KOPT-K1 (cell line): ENCODE measurements around the gene ITGA11.

Experiments
- H3K27ac ChIP-seq: fragments of 200-600 bp; sonication (generic); 2 replicates; pipeline ENCODE4 v1.5.1; 2016; ENCODE audit warnings: antibody characterized with exemption, mild to moderate bottlenecking, low read depth, low read length; ENCODE audit not compliant: poor library complexity, severe bottlenecking
- H3K36me3 ChIP-seq: fragments of 200-600 bp; sonication (generic); 2 replicates; pipeline ENCODE4 v1.5.1; 2017; ENCODE audit warnings: antibody characterized with exemption, mild to moderate bottlenecking, low read length, moderate library complexity; ENCODE audit not compliant: insufficient read depth
- H3K9me3 ChIP-seq: fragments of 200-600 bp; sonication (generic); 2 replicates; pipeline ENCODE4 v1.5.1; 2017; ENCODE audit warnings: antibody characterized with exemption, low read length, mild to moderate bottlenecking; ENCODE audit not compliant: insufficient read depth, poor library complexity, severe bottlenecking

The ITGA11 gene

GRCh38 chr15:68412218-68412617 is 19.7 kb downstream of the ITGA11 start:
- Histone ChIP-seq H3K36me3 (no peaks in the 10 kb centered on the region), H3K9me3 (no peaks in the 10 kb centered on the region), H3K27ac (no peak overlapping the region)

- Histone ChIP-seq H3K27ac (no peak overlapping the region), H3K9me3 (no peaks in the 10 kb centered on the region), H3K36me3 (no peaks in the 10 kb centered on the region)
These were observed 20.2 kb downstream of the ITGA11 start for GRCh38 chr15:68411735-68412134.

- Histone ChIP-seq H3K9me3 (no peaks in the 10 kb centered on the region), H3K36me3 (no peaks in the 10 kb centered on the region), H3K27ac (no peak overlapping the region)
These were observed 20.7 kb downstream of the ITGA11 start for GRCh38 chr15:68411343-68411675.

- Histone ChIP-seq H3K27ac (no peak overlapping the region), H3K36me3 (no peaks in the 10 kb centered on the region), H3K9me3 (no peaks in the 10 kb centered on the region)
These were observed 21.3 kb downstream of the ITGA11 start for GRCh38 chr15:68410466-68411342.

- no peaks in the 10 kb centered on the region for H3K9me3 ChIP-seq
- H3K36me3 ChIP-seq, result no peaks in the 10 kb centered on the region
- H3K27ac ChIP-seq, result no peak overlapping the region
These were observed 22.1 kb downstream of the ITGA11 start for GRCh38 chr15:68409736-68410370.

GRCh38 chr15:68408971-68409370 is 23.0 kb downstream of the ITGA11 start:
- no peak overlapping the region for H3K27ac ChIP-seq
- H3K36me3 ChIP-seq, result no peaks in the 10 kb centered on the region

GRCh38 chr15:68407886-68408881 is 23.8 kb downstream of the ITGA11 start:
- Histone ChIP-seq H3K27ac (no peak overlapping the region), H3K36me3 (no peaks in the 10 kb centered on the region), H3K9me3 (no peaks in the 10 kb centered on the region)

More at GRCh38 chr15:68408971-68409370, 23.0 kb downstream of the ITGA11 start:
- no peaks in the 10 kb centered on the region for H3K9me3 ChIP-seq

- Histone ChIP-seq H3K9me3 (no peaks in the 10 kb centered on the region), H3K27ac (no peak overlapping the region), H3K36me3 (no peaks in the 10 kb centered on the region)
These were observed 24.6 kb downstream of the ITGA11 start for GRCh38 chr15:68407141-68407885.

- no peaks in the 10 kb centered on the region for H3K9me3 ChIP-seq
- no peak overlapping the region for H3K27ac ChIP-seq
- no peaks in the 10 kb centered on the region for H3K36me3 ChIP-seq
These were observed 26.3 kb downstream of the ITGA11 start for GRCh38 chr15:68405378-68406250.

- H3K36me3 ChIP-seq, result no peaks in the 10 kb centered on the region
- H3K9me3 ChIP-seq, result no peaks in the 10 kb centered on the region
- H3K27ac ChIP-seq, result no peak overlapping the region
These were observed 27.7 kb downstream of the ITGA11 start for GRCh38 chr15:68404056-68404798.

- Histone ChIP-seq H3K9me3 (no peaks in the 10 kb centered on the region), H3K36me3 (no peaks in the 10 kb centered on the region), H3K27ac (no peak overlapping the region)
These were observed 28.6 kb downstream of the ITGA11 start for GRCh38 chr15:68403161-68403941.

- H3K9me3 ChIP-seq, result no peaks in the 10 kb centered on the region
- H3K27ac ChIP-seq, result no peak overlapping the region
- H3K36me3 ChIP-seq, result no peaks in the 10 kb centered on the region
These were observed 29.4 kb downstream of the ITGA11 start for GRCh38 chr15:68402432-68403160.
